Mammary epithelial cell (primary cell): Measurements from ENCODE around the gene IGLL5.

Experiments
- EZH2 ChIP-seq: IDR thresholded peaks from 2 replicates; pipeline ENCODE4 v1.6.1; 2012; ENCODE audit warnings: low read length, inconsistent platforms, borderline replicate concordance
- TF ChIP-seq, protein P1 (sequence below), 2 donors: IDR thresholded peaks in 1 of 2; conservative IDR thresholded peaks in 1 of 2; 2 replicates each; pipeline ENCODE4 v1.5.1; 2011 to 2012; ENCODE audit warnings: inconsistent platforms in 2 of 2, low read length in 2 of 2, mild to moderate bottlenecking in 2 of 2, control low read depth in 1 of 2, low read depth in 1 of 2; ENCODE audit not compliant: insufficient read depth in 1 of 2; ENCODE audit errors: extremely low read depth in 1 of 2

DNA sequence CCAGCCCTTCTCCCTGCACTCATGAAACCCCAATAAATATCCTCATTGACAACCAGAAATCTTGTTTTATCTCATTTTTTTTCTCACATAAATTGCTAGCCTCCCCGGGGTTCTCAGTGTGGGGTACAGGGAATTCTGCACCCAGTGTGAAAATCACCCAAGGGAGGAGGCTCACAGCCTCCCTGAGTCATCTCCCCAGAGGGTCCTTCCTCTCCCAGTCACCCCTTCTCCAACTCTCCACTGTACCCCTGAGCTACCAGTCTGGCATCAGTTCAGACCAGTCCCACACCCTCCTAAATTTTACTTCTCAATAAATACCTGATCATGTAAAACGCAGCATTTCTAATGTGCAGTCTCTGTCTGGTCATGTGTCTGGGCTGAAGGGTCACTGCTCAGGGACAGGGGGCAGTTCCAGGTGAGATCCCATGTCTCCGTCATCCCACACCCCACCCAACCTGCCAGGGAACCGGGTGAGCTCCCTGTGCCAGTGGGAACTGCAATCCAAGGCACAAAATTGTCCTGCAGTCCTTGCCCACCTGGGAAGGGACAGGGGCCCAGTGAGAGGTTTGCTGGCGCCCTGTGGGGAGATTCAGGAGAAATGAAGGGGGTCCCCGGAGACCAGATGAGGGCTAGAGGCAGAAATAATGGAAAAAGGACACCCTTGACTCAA is 8.3 kb downstream of the IGLL5 start:
- TF ChIP-seq, protein P1, sequence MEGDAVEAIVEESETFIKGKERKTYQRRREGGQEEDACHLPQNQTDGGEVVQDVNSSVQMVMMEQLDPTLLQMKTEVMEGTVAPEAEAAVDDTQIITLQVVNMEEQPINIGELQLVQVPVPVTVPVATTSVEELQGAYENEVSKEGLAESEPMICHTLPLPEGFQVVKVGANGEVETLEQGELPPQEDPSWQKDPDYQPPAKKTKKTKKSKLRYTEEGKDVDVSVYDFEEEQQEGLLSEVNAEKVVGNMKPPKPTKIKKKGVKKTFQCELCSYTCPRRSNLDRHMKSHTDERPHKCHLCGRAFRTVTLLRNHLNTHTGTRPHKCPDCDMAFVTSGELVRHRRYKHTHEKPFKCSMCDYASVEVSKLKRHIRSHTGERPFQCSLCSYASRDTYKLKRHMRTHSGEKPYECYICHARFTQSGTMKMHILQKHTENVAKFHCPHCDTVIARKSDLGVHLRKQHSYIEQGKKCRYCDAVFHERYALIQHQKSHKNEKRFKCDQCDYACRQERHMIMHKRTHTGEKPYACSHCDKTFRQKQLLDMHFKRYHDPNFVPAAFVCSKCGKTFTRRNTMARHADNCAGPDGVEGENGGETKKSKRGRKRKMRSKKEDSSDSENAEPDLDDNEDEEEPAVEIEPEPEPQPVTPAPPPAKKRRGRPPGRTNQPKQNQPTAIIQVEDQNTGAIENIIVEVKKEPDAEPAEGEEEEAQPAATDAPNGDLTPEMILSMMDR (conservative IDR thresholded peaks at IDR 0.05 in 1 of 2, IDR thresholded peaks at IDR 0.05 in 1 of 2; ENCODE audit: extremely low read depth in 1 of 2, insufficient read depth in 1 of 2, low read depth in 1 of 2, low read length in 2 of 2): no peak
- TF ChIP-seq EZH2: no peak
